Subcutaneous abdominal adipose tissue (tissue), 5 donors: ENCODE data around the gene PCSK9.

Experiments used
- H3K27ac ChIP-seq: one replicate; pipeline ENCODE4 v1.7.0; 2013; ENCODE audit warnings: low read depth, mild to moderate bottlenecking, inconsistent platforms, low read length, moderate library complexity
- H3K27me3 ChIP-seq, 5 donors: one replicate each; pipeline ENCODE4 v1.7.0; 2013; ENCODE audit warnings: low read length in 5 of 5, inconsistent platforms in 1 of 5; ENCODE audit not compliant: control insufficient read depth in 5 of 5, insufficient read depth in 4 of 5
- H3K36me3 ChIP-seq, 5 donors: one replicate each; pipeline ENCODE4 v1.7.0; 2013; ENCODE audit warnings: low read length in 5 of 5; ENCODE audit not compliant: control insufficient read depth in 5 of 5, insufficient read depth in 5 of 5
- H3K4me1 ChIP-seq, 5 donors: one replicate each; pipeline ENCODE4 v1.7.0; 2013; ENCODE audit warnings: low read length in 5 of 5, mild to moderate bottlenecking in 3 of 5, moderate library complexity in 1 of 5; ENCODE audit not compliant: control insufficient read depth in 5 of 5, insufficient read depth in 5 of 5
- H3K4me3 ChIP-seq, 5 donors: one replicate each; pipeline ENCODE4 v1.7.0; 2013; ENCODE audit warnings: low read length in 5 of 5, low read depth in 1 of 5
- H3K9ac ChIP-seq, 5 donors: one replicate each; pipeline ENCODE4 v1.7.0; 2013; ENCODE audit warnings: low read length in 5 of 5, mild to moderate bottlenecking in 4 of 5, moderate library complexity in 3 of 5
- H3K9me3 ChIP-seq, 5 donors: one replicate each; pipeline ENCODE4 v1.7.0; 2013; ENCODE audit warnings: low read length in 5 of 5; ENCODE audit not compliant: control insufficient read depth in 5 of 5
- donor health status: healthy.
- donor health status: healthy.
- donor health status: healthy.
- donor health status: healthy.
- donor health status: healthy.

Gene PCSK9

GRCh38 chr1:55041613-55042012 lies 2.3 kb downstream of the PCSK9 start:
- Histone ChIP-seq H3K27me3 (peaks cover 14 to 43% (median 37%) of the 10 kb centered on the region in 5 donors), H3K36me3 (no peaks in the 10 kb centered on the region), H3K4me1 (peaks cover 0 to 22% (median 11%) of the 10 kb centered on the region in 5 donors), H3K27ac (no peak overlapping the region), H3K9me3 (no peaks in the 10 kb centered on the region), H3K9ac (no peak overlapping the region), H3K4me3 (no peak overlapping the region)

- Histone ChIP-seq H3K36me3 (no peaks in the 10 kb centered on the region), H3K4me1 (peaks cover 0 to 22% (median 11%) of the 10 kb centered on the region in 5 donors), H3K27ac (no peak overlapping the region), H3K9me3 (no peaks in the 10 kb centered on the region), H3K9ac (no peak overlapping the region), H3K4me3 (no peak overlapping the region), H3K27me3 (peaks cover 8 to 32% (median 31%) of the 10 kb centered on the region in 5 donors)
Measured at GRCh38 chr1:55043011-55043410, 3.7 kb downstream of the PCSK9 start.

GRCh38 chr1:55043726-55044125 lies 4.4 kb downstream of the PCSK9 start:
- Histone ChIP-seq H3K27me3 (peaks cover 1 to 27% (median 24%) of the 10 kb centered on the region in 5 donors), H3K9ac (no peak overlapping the region), H3K9me3 (no peaks in the 10 kb centered on the region), H3K36me3 (no peaks in the 10 kb centered on the region), H3K27ac (no peak overlapping the region), H3K4me1 (peaks cover 0 to 22% (median 11%) of the 10 kb centered on the region in 5 donors), H3K4me3 (no peak overlapping the region)

GRCh38 chr1:55044617-55045397 lies 5.5 kb downstream of the PCSK9 start:
- Histone ChIP-seq H3K27ac (no peak overlapping the region), H3K4me1 (peaks cover 0 to 15% (median 5%) of the 10 kb centered on the region in 5 donors), H3K27me3 (peaks cover 0 to 16% (median 15%) of the 10 kb centered on the region in 5 donors), H3K9ac (no peak overlapping the region), H3K36me3 (no peaks in the 10 kb centered on the region), H3K9me3 (no peaks in the 10 kb centered on the region), H3K4me3 (no peak overlapping the region)

GRCh38 chr1:55045430-55045829 lies 6.1 kb downstream of the PCSK9 start:
- no peaks in the 10 kb centered on the region for H3K36me3 ChIP-seq
- H3K9me3 ChIP-seq: no peaks in the 10 kb centered on the region
- H3K4me3 ChIP-seq: no peak overlapping the region
- H3K9ac ChIP-seq: no peak overlapping the region
- peaks cover 0 to 10% (median 9%) of the 10 kb centered on the region in 5 donors for H3K27me3 ChIP-seq
- H3K4me1 ChIP-seq: peaks cover 0 to 9% (median 7%) of the 10 kb centered on the region in 5 donors
- H3K27ac ChIP-seq: no peak overlapping the region

GRCh38 chr1:55046871-55047270 lies 7.5 kb downstream of the PCSK9 start:
- H3K27me3 ChIP-seq: peaks cover 0 to 2% (median 0%) of the 10 kb centered on the region in 5 donors
- H3K9me3 ChIP-seq: no peaks in the 10 kb centered on the region
- no peaks in the 10 kb centered on the region for H3K36me3 ChIP-seq
- H3K4me1 ChIP-seq: peaks cover 2 to 16% (median 12%) of the 10 kb centered on the region in 5 donors
- H3K9ac ChIP-seq: no peak overlapping the region
- H3K4me3 ChIP-seq: no peak overlapping the region
- H3K27ac ChIP-seq: no peak overlapping the region

GRCh38 chr1:55047611-55048010 lies 8.3 kb downstream of the PCSK9 start:
- H3K4me3 ChIP-seq: no peak overlapping the region
- no peak overlapping the region for H3K27ac ChIP-seq
- H3K9ac ChIP-seq: no peak overlapping the region
- H3K36me3 ChIP-seq: no peaks in the 10 kb centered on the region
- peaks cover 2 to 22% (median 14%) of the 10 kb centered on the region in 5 donors for H3K4me1 ChIP-seq
- H3K27me3 ChIP-seq: peaks cover 0 to 2% (median 0%) of the 10 kb centered on the region in 5 donors
- no peaks in the 10 kb centered on the region for H3K9me3 ChIP-seq

GRCh38 chr1:55048453-55049270 lies 9.3 kb downstream of the PCSK9 start:
- peaks cover 2 to 33% (median 25%) of the 10 kb centered on the region in 5 donors for H3K4me1 ChIP-seq
- no peaks in the 10 kb centered on the region for H3K9me3 ChIP-seq
- H3K4me3 ChIP-seq: no peak overlapping the region
- no peak overlapping the region for H3K9ac ChIP-seq
- no peak overlapping the region for H3K27ac ChIP-seq
- H3K27me3 ChIP-seq: peaks cover 0 to 2% (median 0%) of the 10 kb centered on the region in 5 donors
- no peaks in the 10 kb centered on the region for H3K36me3 ChIP-seq

GRCh38 chr1:55049271-55049913 lies 10.0 kb downstream of the PCSK9 start:
- H3K9me3 ChIP-seq: no peaks in the 10 kb centered on the region
- no peak overlapping the region for H3K9ac ChIP-seq
- no peak overlapping the region for H3K4me3 ChIP-seq
- no peak overlapping the region for H3K27ac ChIP-seq
- H3K36me3 ChIP-seq: no peaks in the 10 kb centered on the region
- peaks cover 0 to 2% (median 0%) of the 10 kb centered on the region in 5 donors for H3K27me3 ChIP-seq
- peaks cover 2 to 35% (median 27%) of the 10 kb centered on the region in 5 donors for H3K4me1 ChIP-seq
